SKM-1 treated with dmso at 0.1 percent for 144 hours (cell line): Measurements from ENCODE around the gene DHX40.
"Not testable (repeated sequence)": the region's sequence is repeated elsewhere in the genome, so short reads cannot be mapped to it uniquely, and the experiment has no call there.

ENCODE experiments used
- DNase-seq: peaks from one replicate; lab custom pipeline; 2025; ENCODE audit not compliant: unreplicated experiment; lab: John Stamatoyannopoulos, UW

Gene DHX40

DNA sequence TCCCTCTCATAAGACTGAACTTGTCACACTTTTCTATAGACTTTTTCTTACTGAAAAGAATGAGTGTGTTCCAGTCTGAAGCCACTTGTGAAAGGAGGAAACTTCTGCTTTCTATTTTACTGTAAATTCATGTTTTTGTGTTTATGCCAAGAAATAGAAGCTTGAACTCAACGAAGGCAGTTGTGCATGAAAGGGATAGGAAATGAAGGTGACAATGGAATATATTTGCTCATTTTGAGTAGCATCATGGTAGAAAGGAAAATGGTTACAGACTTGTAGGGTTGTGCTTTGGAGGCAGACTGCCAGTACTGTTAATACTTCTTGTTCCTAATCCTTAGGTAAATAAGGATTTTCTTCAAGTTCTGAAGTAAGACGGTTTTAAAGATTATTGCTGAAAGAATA lies 62.4 kb downstream of the DHX40 start:
- no peak for DNase-seq

GRCh38 chr17:59629174-59629573 lies 63.8 kb downstream of the DHX40 start:
- no peak for DNase-seq

DNA sequence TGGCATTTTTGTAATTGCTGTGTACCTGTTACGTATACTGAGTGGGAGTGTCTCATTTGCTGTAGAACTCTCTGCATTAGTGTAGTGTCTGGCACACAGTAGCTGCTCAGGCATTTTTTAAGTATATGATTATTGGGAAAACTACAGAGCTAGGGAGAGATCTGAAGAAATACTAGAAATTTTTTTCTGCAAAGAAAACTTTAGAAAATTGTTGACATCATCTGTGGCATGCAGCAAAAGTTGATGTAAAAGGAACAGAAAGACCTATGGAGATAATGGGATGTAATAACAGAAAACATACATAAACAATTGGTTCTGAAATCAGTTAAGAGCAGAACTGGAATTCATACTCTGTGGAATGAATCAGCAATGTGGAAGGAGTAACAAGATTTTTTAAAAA lies 65.9 kb downstream of the DHX40 start:
- DNase-seq, result no peak

GRCh38 chr17:59632398-59632797 lies 67.0 kb downstream of the DHX40 start:
- DNase-seq, result no peak

DNA sequence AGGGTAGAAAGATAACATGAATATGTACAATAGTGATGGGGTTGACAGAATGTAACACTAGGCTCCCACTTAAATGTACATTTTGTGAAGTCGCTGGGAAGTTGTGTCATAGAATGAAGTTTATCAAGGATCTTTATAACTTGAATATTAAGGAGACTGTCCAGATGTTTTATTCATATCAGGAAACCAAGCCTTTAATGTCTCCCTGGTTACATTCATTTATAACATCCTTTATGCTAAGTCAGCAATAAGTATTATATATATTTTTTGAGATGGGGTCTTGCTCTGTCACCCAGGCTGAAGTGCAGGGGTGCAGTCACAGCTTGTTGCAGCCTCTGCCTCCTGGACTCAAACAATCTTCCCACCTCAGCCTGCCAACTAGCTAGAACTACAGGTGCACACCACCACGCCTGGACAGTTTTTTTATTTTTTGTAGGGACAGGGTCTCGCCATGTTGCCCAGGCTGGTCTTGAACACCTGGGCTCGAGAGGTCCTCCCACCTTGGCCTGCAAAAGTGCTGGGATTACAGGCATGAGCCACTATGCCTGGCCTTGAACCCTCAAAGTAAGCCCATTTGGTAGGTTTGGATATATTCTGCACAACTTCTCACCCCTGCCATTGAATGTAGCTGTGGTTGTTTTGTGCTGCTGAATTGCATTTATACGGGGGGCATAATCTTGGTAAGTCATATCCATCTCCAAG lies 68.4 kb downstream of the DHX40 start:
- no peak for DNase-seq

- no peak for DNase-seq
These were observed 69.5 kb downstream of the DHX40 start for GRCh38 chr17:59634632-59635541.

DNA sequence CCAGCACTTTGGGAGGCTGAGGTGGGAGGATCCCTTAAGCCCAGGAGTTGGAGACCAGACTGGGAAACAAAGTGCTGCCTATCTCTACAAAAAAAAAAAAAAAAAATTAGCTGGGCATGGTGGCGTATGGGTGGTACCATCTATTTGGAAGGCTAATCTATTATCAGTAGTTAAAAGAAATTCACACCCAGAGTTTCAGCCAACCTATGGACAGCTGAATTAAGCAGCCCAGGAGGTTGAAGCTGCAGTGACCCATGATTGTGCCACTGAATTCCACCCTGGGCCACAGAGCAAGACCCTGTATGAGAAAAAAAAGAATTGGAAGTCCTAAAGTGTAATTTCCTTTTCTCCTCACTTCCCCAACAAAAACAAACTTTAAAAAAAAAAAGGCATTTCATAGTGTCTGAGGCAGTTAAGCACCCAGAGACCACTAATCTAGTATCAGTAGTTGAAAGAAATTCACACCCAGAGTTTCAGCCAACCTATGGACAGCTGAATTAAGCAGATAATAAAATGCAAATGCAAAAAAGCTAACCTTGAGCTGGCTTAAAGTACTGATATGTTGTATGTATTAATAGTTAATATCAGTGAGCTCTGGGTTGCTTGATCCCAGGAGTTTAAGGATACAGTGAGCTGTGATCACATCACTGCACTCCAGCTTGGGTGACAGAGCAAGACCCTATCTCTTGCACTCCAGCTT lies 72.4 kb downstream of the DHX40 start:
- no peak for DNase-seq

DNA sequence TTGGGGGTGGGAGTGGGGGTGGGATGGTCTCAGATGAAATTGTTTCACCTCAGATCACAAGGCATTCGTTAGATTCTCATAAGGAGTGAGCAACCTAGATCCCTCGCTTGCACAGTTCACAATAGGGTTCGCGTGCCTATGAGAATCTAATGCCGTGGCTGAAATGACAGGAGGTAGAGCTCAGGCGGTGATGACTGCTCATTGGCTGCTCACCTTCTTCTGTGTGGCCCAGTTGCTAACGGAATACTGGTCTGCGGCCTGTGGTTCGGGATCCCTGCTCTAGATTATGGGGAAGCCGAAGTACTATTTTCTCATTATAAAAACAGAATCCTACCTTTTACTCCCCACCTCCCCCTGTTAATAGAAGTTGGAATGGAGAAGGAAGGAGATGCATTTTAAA lies 73.1 kb downstream of the DHX40 start:
- DNase-seq, result no peak

DNA sequence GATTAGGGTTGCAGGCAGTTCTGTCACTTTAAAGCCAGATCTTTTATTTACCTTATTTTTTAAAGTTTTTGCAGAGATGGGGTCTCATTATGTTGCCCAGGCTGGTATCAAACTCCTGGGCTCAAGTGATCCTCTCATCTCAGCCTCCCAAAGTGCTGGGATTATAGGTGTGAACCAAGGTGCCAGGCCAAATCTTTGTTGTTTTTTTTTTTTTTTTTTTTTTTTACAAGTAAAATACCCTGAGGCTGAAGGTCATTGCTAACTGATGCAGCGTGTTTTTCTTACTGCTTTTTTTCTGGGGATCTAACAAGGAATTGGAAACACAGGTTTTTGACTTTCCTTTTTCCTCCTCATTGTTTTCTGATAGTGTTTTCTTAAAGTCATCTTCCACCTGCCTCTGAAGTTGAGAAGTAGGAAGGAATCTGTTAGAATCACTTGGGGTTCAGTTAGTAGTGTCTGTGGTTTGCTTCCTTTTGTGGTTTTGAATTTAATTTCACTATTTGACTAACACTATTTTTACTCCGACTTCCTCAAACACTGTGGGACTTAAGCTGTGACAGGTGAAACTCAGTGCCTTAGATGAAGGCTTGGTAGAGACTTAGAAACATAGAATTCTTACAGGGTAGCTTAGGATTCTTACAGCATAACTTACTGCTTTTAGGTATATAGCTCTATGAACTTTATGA lies 76.5 kb downstream of the DHX40 start:
- DNase-seq, result peak; percentile 47

DNA sequence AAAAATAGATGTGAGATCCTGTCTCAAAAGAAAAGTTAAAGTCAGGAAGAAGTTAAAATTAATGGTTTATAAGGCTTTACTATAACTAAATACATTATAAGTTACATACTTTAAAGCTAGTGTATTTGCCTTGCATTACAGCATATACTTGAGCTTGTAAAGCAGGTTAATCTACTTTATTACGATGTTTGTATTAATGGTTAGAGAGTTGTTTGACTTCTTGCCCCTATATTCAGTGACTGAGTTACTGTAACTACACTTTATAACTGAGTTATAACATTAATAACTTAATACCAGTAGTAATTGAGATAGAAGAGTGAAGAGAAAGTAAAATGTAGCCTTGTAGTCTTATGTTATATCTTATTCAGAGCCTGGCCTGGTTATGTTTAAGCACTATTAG lies 77.2 kb downstream of the DHX40 start:
- no peak for DNase-seq

DNA sequence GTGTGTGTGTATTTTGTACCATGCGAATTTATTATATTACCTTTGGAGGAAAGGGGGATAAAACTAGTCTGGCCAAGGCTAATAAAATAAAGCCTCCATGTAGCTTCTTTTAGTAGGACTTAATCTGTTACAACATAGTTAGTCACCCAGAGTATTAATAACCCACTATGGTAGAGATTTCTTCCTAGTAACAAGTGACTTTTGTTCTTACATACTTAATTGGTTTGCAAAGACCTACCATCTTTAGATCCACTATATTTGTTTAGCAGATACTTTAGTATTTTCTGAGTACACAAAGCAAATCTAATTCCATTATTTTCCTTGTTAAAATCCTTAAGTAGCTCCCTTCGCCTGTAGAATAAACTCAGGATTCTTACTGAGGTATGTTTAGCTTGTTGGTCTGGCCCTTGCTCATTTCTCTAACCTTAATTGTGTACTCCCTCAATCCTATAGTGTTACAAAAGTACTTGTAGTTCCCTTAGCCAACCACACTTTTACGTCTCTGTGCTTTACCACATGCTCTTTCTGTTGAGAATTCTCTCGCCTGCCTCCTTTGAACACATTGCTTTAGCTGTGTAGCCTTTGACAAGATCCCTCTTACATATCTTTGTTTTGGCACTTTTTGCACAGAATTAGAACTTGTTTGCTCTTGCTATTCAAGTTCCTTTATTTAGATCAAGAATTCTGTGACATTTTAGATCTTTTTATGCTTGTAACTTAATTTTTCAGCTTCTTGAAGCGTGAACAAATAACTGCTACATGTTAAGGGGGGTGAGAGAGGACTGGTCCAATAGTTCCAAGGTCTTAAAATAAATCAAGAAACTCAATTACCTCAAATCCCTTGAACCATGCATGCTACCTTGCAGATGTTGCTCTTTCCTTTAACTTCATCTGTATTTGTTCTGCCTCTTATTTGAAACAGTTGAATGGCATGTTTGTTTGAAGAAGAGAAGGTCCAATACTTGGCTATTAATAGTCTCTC lies 78.0 kb downstream of the DHX40 start:
- no peak for DNase-seq

- no peak for DNase-seq
These were observed 81.9 kb downstream of the DHX40 start for GRCh38 chr17:59647288-59647687.

- no peak for DNase-seq
These were observed 84.5 kb downstream of the DHX40 start for GRCh38 chr17:59649886-59650285.

GRCh38 chr17:59650642-59651041 lies 85.2 kb downstream of the DHX40 start:
- DNase-seq, result no peak

DNA sequence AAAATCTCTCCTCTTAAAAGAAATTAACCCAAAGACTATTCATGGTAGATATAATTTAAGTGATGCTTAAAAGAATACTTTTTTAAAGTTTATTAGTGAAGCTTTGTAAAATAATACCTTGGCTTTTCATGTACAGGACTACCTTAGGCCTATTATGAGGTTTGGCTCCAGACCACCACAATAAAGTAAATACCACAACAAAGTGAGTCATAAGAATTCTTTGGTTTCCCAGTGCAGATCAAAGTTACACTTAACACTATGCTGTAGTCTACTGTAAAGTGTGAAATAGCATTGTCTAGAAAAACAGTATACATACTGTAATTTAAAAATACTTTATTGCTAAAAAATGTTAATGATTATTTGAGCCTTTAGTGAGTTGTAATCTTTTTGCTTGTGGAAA lies 85.9 kb downstream of the DHX40 start:
- no peak for DNase-seq

GRCh38 chr17:59652119-59652518 lies 86.7 kb downstream of the DHX40 start:
- DNase-seq, result no peak

- DNase-seq, result not testable (repeated sequence)
These were observed 91.2 kb downstream of the DHX40 start for GRCh38 chr17:59656624-59657023.
